HG03520 (cell line): ENCODE data around the gene GABRB2.

Source experiments
- ATAC-seq: cut with Tn5 transposase; IDR thresholded peaks from one replicate; pipeline ENCODE4 v1.9.1; 2021; ENCODE audit warnings: mild to moderate bottlenecking, moderate library complexity; ENCODE audit not compliant: unreplicated experiment

GABRB2 gene

GRCh38 chr5:161391724-161392123, 154.8 kb downstream of the GABRB2 start:
- ATAC-seq = no peak

GRCh38 chr5:161391016-161391415, 155.5 kb downstream of the GABRB2 start:
- no peak for ATAC-seq

- ATAC-seq = no peak
Measured at GRCh38 chr5:161387121-161387520, 159.4 kb downstream of the GABRB2 start.

- ATAC-seq = no peak
Measured at GRCh38 chr5:161385027-161385426, 161.5 kb downstream of the GABRB2 start.

GRCh38 chr5:161382685-161383084, 163.8 kb downstream of the GABRB2 start:
- no peak for ATAC-seq

GRCh38 chr5:161380486-161380885, 166.0 kb downstream of the GABRB2 start:
- no peak for ATAC-seq

GRCh38 chr5:161378701-161379100, 167.8 kb downstream of the GABRB2 start:
- ATAC-seq = no peak

- no peak for ATAC-seq
Measured at GRCh38 chr5:161376034-161376433, 170.5 kb downstream of the GABRB2 start.

- peak; percentile 47 for ATAC-seq
Measured at GRCh38 chr5:161373345-161373707, 173.2 kb downstream of the GABRB2 start.

GRCh38 chr5:161372682-161373344, 173.7 kb downstream of the GABRB2 start:
- peak; percentile 72 for ATAC-seq

GRCh38 chr5:161369022-161369421, 177.5 kb downstream of the GABRB2 start:
- no peak for ATAC-seq

- no peak for ATAC-seq
Measured at GRCh38 chr5:161358446-161358845, 188.1 kb downstream of the GABRB2 start.

GRCh38 chr5:161344234-161344633, 202.3 kb downstream of the GABRB2 start:
- ATAC-seq = no peak

GRCh38 chr5:161342886-161343285, 203.6 kb downstream of the GABRB2 start:
- ATAC-seq = no peak

- ATAC-seq = no peak
Measured at GRCh38 chr5:161340012-161340411, 206.5 kb downstream of the GABRB2 start.

GRCh38 chr5:161333194-161333880, 213.2 kb downstream of the GABRB2 start:
- ATAC-seq = no peak

GRCh38 chr5:161332343-161332742, 214.2 kb downstream of the GABRB2 start:
- ATAC-seq = no peak

GRCh38 chr5:161314033-161314432, 232.5 kb downstream of the GABRB2 start:
- ATAC-seq = no peak

GRCh38 chr5:161312882-161313281, 233.6 kb downstream of the GABRB2 start:
- ATAC-seq = no peak

GRCh38 chr5:161311965-161312364, 234.6 kb downstream of the GABRB2 start:
- peak; percentile 35 for ATAC-seq

- peak; percentile 91 for ATAC-seq
Measured at GRCh38 chr5:161311146-161311708, 235.3 kb downstream of the GABRB2 start.

- no peak for ATAC-seq
Measured at GRCh38 chr5:161306351-161306995, 240.1 kb downstream of the GABRB2 start.
